Neural crest cell (in vitro differentiated cells): ENCODE results near the gene PDE11A. TPM values are rescaled to one million over a fixed set of nuclear protein-coding genes. Genes with fewer than 3 reads are reported as not detected.
A peak's percentile ranks its signal among the peaks of the same experiment; 100 is the strongest.
"Not testable (repeated sequence)": the region's sequence is repeated elsewhere in the genome, so short reads cannot be mapped to it uniquely, and the experiment has no call there.

ENCODE experiments used
- DNase-seq: peaks from one replicate; pipeline ENCODE4 v3.0.0; 2021; ENCODE audit warnings: low read depth, mixed read lengths, low spot score
- H3K27ac Mint-ChIP-seq: one replicate; pipeline ENCODE4 v1.8.0; 2021; ENCODE audit warnings: mild to moderate bottlenecking, mixed read lengths; ENCODE audit not compliant: unreplicated experiment
- H3K27me3 Mint-ChIP-seq: 2 replicates; pipeline ENCODE4 v1.8.0; 2021; ENCODE audit warnings: low read depth, mild to moderate bottlenecking, mixed read lengths
- H3K36me3 Mint-ChIP-seq: 2 replicates; pipeline ENCODE4 v1.8.0; 2021; ENCODE audit warnings: low read depth, mild to moderate bottlenecking, mixed read lengths
- H3K4me1 Mint-ChIP-seq: 2 replicates; pipeline ENCODE4 v1.8.0; 2021; ENCODE audit warnings: mixed read lengths
- H3K4me3 Mint-ChIP-seq: one replicate; pipeline ENCODE4 v1.8.0; 2021; ENCODE audit warnings: mild to moderate bottlenecking, mixed read lengths
- H3K9me3 Mint-ChIP-seq: 2 replicates; pipeline ENCODE4 v1.8.0; 2021; ENCODE audit warnings: mixed read lengths
- CTCF ChIP-seq: fragments of 200-600 bp; sonication (generic); conservative IDR thresholded peaks from 2 replicates; pipeline ENCODE4 v1.5.0; 2021; ENCODE audit warnings: antibody characterized with exemption, mild to moderate bottlenecking
- total RNA-seq: library from RNA; stranded (reverse); gene quantifications from 2 replicates; pipeline ENCODE4 v1.2.1, GENCODE V29; 2021

The PDE11A gene
- total RNA-seq, 1 donor from 2014 or later, result 0.28 TPM

GRCh38 chr2:177806025-177806424 lies 266.6 kb downstream of the PDE11A start:
- Mint-ChIP-seq H3K9me3 (peaks cover 4% of the 10 kb centered on the region), H3K36me3 (no peaks in the 10 kb centered on the region), H3K27ac (no peak overlapping the region), H3K4me1 (no peaks in the 10 kb centered on the region), H3K4me3 (no peak overlapping the region), H3K27me3 (peaks cover 24% of the 10 kb centered on the region)
- DNase-seq, result no peak
- no peak for TF ChIP-seq CTCF

- Mint-ChIP-seq H3K9me3 (no peaks in the 10 kb centered on the region), H3K27me3 (peaks cover 28% of the 10 kb centered on the region), H3K36me3 (no peaks in the 10 kb centered on the region), H3K27ac (no peak overlapping the region), H3K4me1 (peaks cover 17% of the 10 kb centered on the region), H3K4me3 (no peak overlapping the region)
- DNase-seq, result peak; percentile 18
- TF ChIP-seq CTCF, result peak; percentile 63
Measured at GRCh38 chr2:177799531-177799930, 273.0 kb downstream of the PDE11A start.

- Mint-ChIP-seq H3K27ac (no peak overlapping the region), H3K4me3 (no peak overlapping the region), H3K27me3 (peaks cover 26% of the 10 kb centered on the region), H3K36me3 (no peaks in the 10 kb centered on the region), H3K9me3 (no peaks in the 10 kb centered on the region), H3K4me1 (peaks cover 17% of the 10 kb centered on the region)
- peak; percentile 12 for DNase-seq
- no peak for TF ChIP-seq CTCF
Measured at GRCh38 chr2:177797808-177798207, 274.8 kb downstream of the PDE11A start.

- Mint-ChIP-seq H3K4me1 (peaks cover 17% of the 10 kb centered on the region), H3K36me3 (no peaks in the 10 kb centered on the region), H3K27ac (no peak overlapping the region), H3K9me3 (no peaks in the 10 kb centered on the region), H3K27me3 (peaks cover 22% of the 10 kb centered on the region), H3K4me3 (no peak overlapping the region)
- TF ChIP-seq CTCF, result no peak
- no peak for DNase-seq
Measured at GRCh38 chr2:177796654-177797415, 275.7 kb downstream of the PDE11A start.

- TF ChIP-seq CTCF, result no peak
- no peak overlapping the region for H3K27ac Mint-ChIP-seq
- no peak overlapping the region for H3K4me3 Mint-ChIP-seq
- peaks cover 17% of the 10 kb centered on the region for H3K4me1 Mint-ChIP-seq
- H3K36me3 Mint-ChIP-seq, result no peaks in the 10 kb centered on the region
- H3K9me3 Mint-ChIP-seq, result no peaks in the 10 kb centered on the region
- peaks cover 18% of the 10 kb centered on the region for H3K27me3 Mint-ChIP-seq
- no peak for DNase-seq
Measured at GRCh38 chr2:177796011-177796410, 276.6 kb downstream of the PDE11A start.

GRCh38 chr2:177785143-177785542 lies 287.4 kb downstream of the PDE11A start:
- not testable (repeated sequence) for H3K9me3 Mint-ChIP-seq, H3K36me3 Mint-ChIP-seq, H3K27me3 Mint-ChIP-seq, DNase-seq, H3K27ac Mint-ChIP-seq, H3K4me3 Mint-ChIP-seq, H3K4me1 Mint-ChIP-seq
